ENCODE results near the gene ALCAM.

GRCh38 chr3:105440113-105440512 lies 73.4 kb downstream of the ALCAM start:
- TF ChIP-seq POLR2A (IDR thresholded peaks at IDR 0.05) (no peak), CTCF (IDR thresholded peaks at IDR 0.05) (no peak), POLR2AphosphoS5 (IDR thresholded peaks at IDR 0.05) (no peak)
